Activated CD8-positive, alpha-beta T cell treated with anti-CD3 and anti-CD28 coated beads for 36 hours (primary cell): ENCODE measurements around the gene EPYC. TPM values are rescaled to one million over a fixed set of nuclear protein-coding genes. Genes with fewer than 3 reads are reported as not detected.

Experiments used
- ATAC-seq: fragments of 200-7000 bp; cut with Tn5 transposase; one replicate; pipeline ENCODE4 v1.10.0; 2021; ENCODE audit warnings: mild to moderate bottlenecking, moderate library complexity
- CTCF ChIA-PET: fragments of 350-600 bp; sonication (Branson Sonifier 250); formaldehyde crosslinking; loops from one replicate; lab custom pipeline; 2021; ENCODE audit warnings: antibody characterized with exemption; lab: Charles Lee
- POLR2A ChIA-PET: fragments of 350-600 bp; sonication (Branson Sonifier 250); formaldehyde crosslinking; loops from one replicate; lab custom pipeline; 2021; ENCODE audit warnings: antibody characterized with exemption; lab: Charles Lee
- DNase-seq: peaks from one replicate; pipeline ENCODE4 v3.0.0-alpha.2; 2020
- H3K27ac Mint-ChIP-seq: one replicate; pipeline ENCODE4 v1.8.0; 2021; ENCODE audit warnings: mild to moderate bottlenecking, mixed read lengths
- H3K27me3 Mint-ChIP-seq: one replicate; pipeline ENCODE4 v1.8.0; 2021; ENCODE audit warnings: mixed read lengths
- H3K36me3 Mint-ChIP-seq: one replicate; pipeline ENCODE4 v1.8.0; 2021; ENCODE audit warnings: low read depth, mixed read lengths
- H3K4me1 Mint-ChIP-seq: one replicate; pipeline ENCODE4 v1.8.0; 2021; ENCODE audit warnings: low read depth, mixed read lengths
- H3K4me3 Mint-ChIP-seq: one replicate; pipeline ENCODE4 v1.8.0; 2021; ENCODE audit warnings: mild to moderate bottlenecking, moderate library complexity, mixed read lengths
- H3K9me3 Mint-ChIP-seq: one replicate; pipeline ENCODE4 v1.8.0; 2021; ENCODE audit warnings: mixed read lengths
- intact Hi-C: fragments of 100-400 bp; cut with micrococcal nuclease; formaldehyde crosslinking; loops from one replicate; pipeline ENCODE4 v1.10.0; 2022
- total RNA-seq, 2 experiments: library from RNA; stranded (reverse); gene quantifications; one replicate each; pipeline ENCODE4 v1.2.3, GENCODE V29; 2021
- TF ChIP-seq, protein P1 (sequence below): fragments of 200-600 bp; IDR thresholded peaks from one replicate; pipeline ENCODE4 v1.8.0; 2022; ENCODE audit warnings: antibody characterized with exemption, mild to moderate bottlenecking

EPYC gene
- total RNA-seq, 2 experiments from 2014 or later: not detected

DNA sequence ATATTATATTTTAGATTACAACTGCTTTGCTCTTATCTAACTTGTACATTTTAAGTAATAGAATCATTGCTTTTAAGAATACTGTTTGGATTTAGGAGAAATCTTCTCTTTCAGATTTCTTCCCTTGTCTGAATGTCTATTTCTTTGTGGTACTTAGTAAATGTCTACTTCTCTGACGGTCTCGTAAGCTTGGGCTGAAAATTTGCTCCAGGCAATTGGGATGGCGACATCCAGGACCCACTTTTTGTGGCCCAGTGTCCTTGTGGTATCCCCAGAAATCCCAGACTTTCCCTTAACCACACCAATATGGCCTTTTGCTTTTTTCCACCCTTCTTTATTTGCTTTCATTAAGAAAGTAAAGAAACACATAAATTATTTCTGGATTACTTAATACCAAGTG, 25.8 kb downstream of the EPYC start:
- Mint-ChIP-seq H3K4me1 (no peaks in the 10 kb centered on the region), H3K27ac (no peak overlapping the region), H3K9me3 (no peaks in the 10 kb centered on the region), H3K4me3 (no peak overlapping the region), H3K27me3 (peaks cover 5% of the 10 kb centered on the region), H3K36me3 (no peaks in the 10 kb centered on the region)
- ChIA-PET CTCF (interaction anchor here (0.9 to 1.9 kb wide), 5 partner anchors 58 to 403 kb away, joined by 3 to 8 read pairs (median 5); no protein-coding TSS in a partner anchor), POLR2A (no interaction called here)
- no peak for DNase-seq
- TF ChIP-seq, protein P1, sequence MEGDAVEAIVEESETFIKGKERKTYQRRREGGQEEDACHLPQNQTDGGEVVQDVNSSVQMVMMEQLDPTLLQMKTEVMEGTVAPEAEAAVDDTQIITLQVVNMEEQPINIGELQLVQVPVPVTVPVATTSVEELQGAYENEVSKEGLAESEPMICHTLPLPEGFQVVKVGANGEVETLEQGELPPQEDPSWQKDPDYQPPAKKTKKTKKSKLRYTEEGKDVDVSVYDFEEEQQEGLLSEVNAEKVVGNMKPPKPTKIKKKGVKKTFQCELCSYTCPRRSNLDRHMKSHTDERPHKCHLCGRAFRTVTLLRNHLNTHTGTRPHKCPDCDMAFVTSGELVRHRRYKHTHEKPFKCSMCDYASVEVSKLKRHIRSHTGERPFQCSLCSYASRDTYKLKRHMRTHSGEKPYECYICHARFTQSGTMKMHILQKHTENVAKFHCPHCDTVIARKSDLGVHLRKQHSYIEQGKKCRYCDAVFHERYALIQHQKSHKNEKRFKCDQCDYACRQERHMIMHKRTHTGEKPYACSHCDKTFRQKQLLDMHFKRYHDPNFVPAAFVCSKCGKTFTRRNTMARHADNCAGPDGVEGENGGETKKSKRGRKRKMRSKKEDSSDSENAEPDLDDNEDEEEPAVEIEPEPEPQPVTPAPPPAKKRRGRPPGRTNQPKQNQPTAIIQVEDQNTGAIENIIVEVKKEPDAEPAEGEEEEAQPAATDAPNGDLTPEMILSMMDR: no peak
- intact Hi-C loops: loop anchor here (5.0 to 10.0 kb wide), 2 partner anchors 348 to 376 kb away; no protein-coding TSS in a partner anchor
- no peak for ATAC-seq

DNA sequence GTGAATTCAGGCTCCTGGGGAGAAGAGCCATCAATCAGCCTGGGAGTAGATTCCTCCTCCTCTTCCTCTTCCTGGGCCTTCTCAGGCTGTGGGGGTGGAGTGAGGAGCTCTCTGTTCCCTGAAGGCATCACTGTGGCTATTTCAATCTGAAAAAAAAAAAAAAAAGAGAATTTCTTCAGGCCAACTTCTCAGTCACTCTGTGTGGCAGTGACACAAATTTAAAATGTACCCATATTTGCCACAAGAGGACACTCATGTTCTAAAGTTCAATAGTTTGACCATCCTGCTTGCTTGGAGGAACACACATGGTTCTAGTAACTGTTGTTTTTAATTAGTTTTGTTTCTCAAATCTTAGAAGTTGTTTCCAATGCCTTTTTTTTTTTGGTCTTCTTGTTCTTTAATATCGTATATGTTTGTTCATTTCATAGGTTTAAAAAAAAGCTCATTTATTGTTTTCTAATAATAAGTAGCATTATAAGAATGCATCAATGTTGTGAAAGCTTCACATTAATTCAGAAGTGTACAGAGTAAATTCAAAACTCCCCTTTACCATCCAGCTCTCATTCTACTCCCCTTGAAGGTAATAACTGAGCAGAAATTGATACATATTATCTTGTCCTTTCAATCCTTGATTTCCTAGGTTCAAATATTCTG, 26.5 kb downstream of the EPYC start:
- ChIA-PET CTCF (interaction anchor here (0.9 to 1.6 kb wide), 8 partner anchors 9 to 760 kb away, joined by 3 to 5 read pairs (median 4); no protein-coding TSS in a partner anchor), POLR2A (no interaction called here)
- TF ChIP-seq, protein P1: peak; percentile 31
- Mint-ChIP-seq H3K36me3 (no peaks in the 10 kb centered on the region), H3K4me3 (no peak overlapping the region), H3K4me1 (no peaks in the 10 kb centered on the region), H3K27ac (no peak overlapping the region), H3K9me3 (no peaks in the 10 kb centered on the region), H3K27me3 (peaks cover 8% of the 10 kb centered on the region)
- intact Hi-C loops: loop anchor here (5.0 to 10.0 kb wide), 2 partner anchors 349 to 377 kb away; no protein-coding TSS in a partner anchor
- ATAC-seq (peak; percentile 60), DNase-seq (no peak)

DNA sequence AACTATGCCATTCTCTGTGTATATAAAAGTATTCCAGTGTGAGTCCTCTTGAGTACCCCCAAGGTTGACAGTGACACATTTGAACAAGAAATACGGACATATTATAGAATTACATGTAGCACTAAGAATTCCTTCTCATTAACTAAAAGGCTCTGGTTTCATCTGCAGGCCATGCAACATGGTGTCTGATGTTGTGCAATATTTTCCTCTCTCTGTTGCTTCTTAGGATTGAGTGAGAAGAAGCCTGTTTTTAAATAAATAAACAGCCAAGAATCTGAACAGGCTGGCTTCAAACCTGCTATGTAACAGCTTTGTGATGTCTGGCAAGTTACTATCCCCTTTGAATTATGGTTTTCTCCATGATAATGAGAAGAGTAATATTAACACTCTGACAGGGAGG, 27.5 kb downstream of the EPYC start:
- Mint-ChIP-seq H3K9me3 (no peaks in the 10 kb centered on the region), H3K27me3 (peaks cover 9% of the 10 kb centered on the region), H3K4me1 (no peaks in the 10 kb centered on the region), H3K4me3 (no peak overlapping the region), H3K36me3 (no peaks in the 10 kb centered on the region), H3K27ac (no peak overlapping the region)
- TF ChIP-seq, protein P1: no peak
- ChIA-PET CTCF (interaction anchor here (1.0 to 1.6 kb wide), 4 partner anchors 8 to 759 kb away, joined by 3 to 5 read pairs (median 4); no protein-coding TSS in a partner anchor), POLR2A (no interaction called here)
- ATAC-seq: no peak
- intact Hi-C loops: loop anchor here (5.0 to 10.0 kb wide), 2 partner anchors 350 to 378 kb away; no protein-coding TSS in a partner anchor
- no peak for DNase-seq

DNA sequence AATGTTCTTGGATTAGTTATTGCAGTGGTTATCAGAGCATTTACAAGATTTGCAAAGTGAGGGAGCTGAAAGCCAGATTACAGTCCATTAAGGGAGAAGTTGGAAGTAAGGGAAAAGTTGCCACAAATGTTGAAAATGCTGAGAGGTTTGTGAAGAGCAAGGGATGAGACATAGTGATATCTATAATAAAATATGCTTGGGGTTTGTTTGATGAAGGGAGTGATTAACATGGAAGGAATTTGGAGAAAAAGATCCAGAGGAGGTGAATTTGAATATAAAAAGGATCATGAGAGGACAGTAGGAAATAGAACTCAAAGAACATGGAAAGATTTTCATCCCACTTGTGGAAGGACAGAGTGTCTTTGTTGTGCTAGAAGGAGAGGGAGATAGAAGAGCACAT, 30.5 kb downstream of the EPYC start:
- peaks cover 9% of the 10 kb centered on the region for H3K27me3 Mint-ChIP-seq
- CTCF ChIA-PET: interaction anchor here (1.5 kb wide), 1 partner anchor 352 kb away, joined by 4 read pairs; no protein-coding TSS in a partner anchor
- ATAC-seq (no peak), DNase-seq (no peak)
- no peak overlapping the region for H3K27ac Mint-ChIP-seq
- H3K4me3 Mint-ChIP-seq: no peak overlapping the region
- no peaks in the 10 kb centered on the region for H3K4me1 Mint-ChIP-seq
- intact Hi-C loops: loop anchor here (10.0 kb wide), 1 partner anchor 381 kb away; no protein-coding TSS in a partner anchor
- no peaks in the 10 kb centered on the region for H3K36me3 Mint-ChIP-seq
- POLR2A ChIA-PET: no interaction called here
- TF ChIP-seq, protein P1: no peak
- no peaks in the 10 kb centered on the region for H3K9me3 Mint-ChIP-seq

DNA sequence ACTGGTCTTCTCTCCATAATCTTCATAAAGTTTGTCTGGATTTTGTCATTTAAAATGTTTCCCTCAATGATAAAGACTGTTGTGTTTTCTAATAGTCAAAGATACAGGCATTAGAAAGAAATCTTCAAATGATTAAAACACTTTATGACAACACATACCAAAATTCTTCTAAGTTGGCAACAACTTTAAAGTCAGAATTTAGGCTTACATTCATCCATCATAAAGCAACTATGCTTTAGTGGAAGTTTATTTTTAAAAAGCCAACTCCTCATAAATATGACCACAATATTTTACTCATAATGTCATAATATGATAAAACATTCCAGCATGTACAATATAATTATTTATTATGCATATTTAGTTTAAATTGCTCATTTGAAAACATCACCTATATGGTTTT, 32.5 kb downstream of the EPYC start:
- intact Hi-C loops: loop anchor here (10.0 kb wide), 1 partner anchor 383 kb away; no protein-coding TSS in a partner anchor
- Mint-ChIP-seq H3K27ac (no peak overlapping the region), H3K36me3 (no peaks in the 10 kb centered on the region), H3K4me1 (no peaks in the 10 kb centered on the region), H3K27me3 (peaks cover 12% of the 10 kb centered on the region), H3K9me3 (no peaks in the 10 kb centered on the region), H3K4me3 (no peak overlapping the region)
- DNase-seq (no peak), ATAC-seq (no peak)
- TF ChIP-seq, protein P1: no peak
- ChIA-PET CTCF (no interaction called here), POLR2A (no interaction called here)
